ENCODE data around the gene MVB12B.
"Not testable (repeated sequence)": the region's sequence is repeated elsewhere in the genome, so short reads cannot be mapped to it uniquely, and the experiment has no call there.

The MVB12B gene

GRCh38 chr9:126474206-126474765 lies 147.7 kb downstream of the MVB12B start:
- no peaks in the 10 kb centered on the region for H3K27me3 ChIP-seq (ENCODE audit: insufficient read depth, low read depth, severe bottlenecking)
- no peak for TF ChIP-seq CTCF (IDR thresholded peaks at IDR 0.05; ENCODE audit: low read depth, low read length)
- H3K9me3 ChIP-seq (ENCODE audit: severe bottlenecking): no peaks in the 10 kb centered on the region
- H3K36me3 ChIP-seq: peaks cover 17% of the 10 kb centered on the region
- no peak overlapping the region for H3K27ac ChIP-seq
- H3K4me3 ChIP-seq (ENCODE audit: low read depth, low read length): no peak overlapping the region
- no peak for DNase-seq

GRCh38 chr9:126474786-126475485 lies 148.3 kb downstream of the MVB12B start:
- no peaks in the 10 kb centered on the region for H3K9me3 ChIP-seq (ENCODE audit: severe bottlenecking)

GRCh38 chr9:126475933-126476555 lies 149.4 kb downstream of the MVB12B start:
- TF ChIP-seq CTCF (IDR thresholded peaks at IDR 0.05; ENCODE audit: low read depth, low read length): no peak
- Histone ChIP-seq H3K27ac (no peak overlapping the region), H3K36me3 (peaks cover 17% of the 10 kb centered on the region), H3K9me3 (ENCODE audit: severe bottlenecking) (no peaks in the 10 kb centered on the region), H3K27me3 (ENCODE audit: insufficient read depth, low read depth, severe bottlenecking) (no peaks in the 10 kb centered on the region), H3K4me3 (ENCODE audit: low read depth, low read length) (no peak overlapping the region)
- DNase-seq: no peak

More at GRCh38 chr9:126474786-126475485, 148.3 kb downstream of the MVB12B start:
- no peak for TF ChIP-seq CTCF (IDR thresholded peaks at IDR 0.05; ENCODE audit: low read depth, low read length)
- DNase-seq: no peak
- H3K27me3 ChIP-seq (ENCODE audit: insufficient read depth, low read depth, severe bottlenecking): no peaks in the 10 kb centered on the region
- peaks cover 15% of the 10 kb centered on the region for H3K36me3 ChIP-seq
- H3K4me3 ChIP-seq (ENCODE audit: low read depth, low read length): no peak overlapping the region
- H3K27ac ChIP-seq: no peak overlapping the region

GRCh38 chr9:126477432-126477831 lies 150.8 kb downstream of the MVB12B start:
- H3K9me3 ChIP-seq (ENCODE audit: severe bottlenecking); DNase-seq; H3K27ac ChIP-seq; H3K4me3 ChIP-seq (ENCODE audit: low read depth, low read length); H3K27me3 ChIP-seq (ENCODE audit: insufficient read depth, low read depth, severe bottlenecking): not testable (repeated sequence)
- H3K36me3 ChIP-seq: peaks cover 17% of the 10 kb centered on the region

GRCh38 chr9:126478216-126478981 lies 151.8 kb downstream of the MVB12B start:
- Histone ChIP-seq H3K27me3 (ENCODE audit: insufficient read depth, low read depth, severe bottlenecking) (no peaks in the 10 kb centered on the region), H3K4me3 (ENCODE audit: low read depth, low read length) (no peak overlapping the region), H3K27ac (no peak overlapping the region), H3K9me3 (ENCODE audit: severe bottlenecking) (no peaks in the 10 kb centered on the region), H3K36me3 (peaks cover 22% of the 10 kb centered on the region)
- TF ChIP-seq CTCF (IDR thresholded peaks at IDR 0.05; ENCODE audit: low read depth, low read length): no peak
- DNase-seq: no peak

GRCh38 chr9:126479515-126479914 lies 152.9 kb downstream of the MVB12B start:
- no peak for TF ChIP-seq CTCF (IDR thresholded peaks at IDR 0.05; ENCODE audit: low read depth, low read length)
- no peaks in the 10 kb centered on the region for H3K9me3 ChIP-seq (ENCODE audit: severe bottlenecking)
- DNase-seq: no peak
- H3K27ac ChIP-seq: no peak overlapping the region
- no peaks in the 10 kb centered on the region for H3K27me3 ChIP-seq (ENCODE audit: insufficient read depth, low read depth, severe bottlenecking)
- H3K36me3 ChIP-seq: peaks cover 27% of the 10 kb centered on the region
- no peak overlapping the region for H3K4me3 ChIP-seq (ENCODE audit: low read depth, low read length)
